Epidermal melanocyte (primary cell): ENCODE measurements around the gene PASK.

Experiments used
- DNase-seq: peaks from one replicate; pipeline ENCODE4 v3.0.0; 2011; ENCODE audit warnings: low spot score; ENCODE audit not compliant: insufficient read length

Gene PASK

GRCh38 chr2:241126771-241127202 lies 22.5 kb downstream of the PASK start:
- DNase-seq = no peak

GRCh38 chr2:241126201-241126611 lies 23.1 kb downstream of the PASK start:
- DNase-seq = no peak

- DNase-seq = no peak
Measured at GRCh38 chr2:241125626-241126025, 23.6 kb downstream of the PASK start.

DNA sequence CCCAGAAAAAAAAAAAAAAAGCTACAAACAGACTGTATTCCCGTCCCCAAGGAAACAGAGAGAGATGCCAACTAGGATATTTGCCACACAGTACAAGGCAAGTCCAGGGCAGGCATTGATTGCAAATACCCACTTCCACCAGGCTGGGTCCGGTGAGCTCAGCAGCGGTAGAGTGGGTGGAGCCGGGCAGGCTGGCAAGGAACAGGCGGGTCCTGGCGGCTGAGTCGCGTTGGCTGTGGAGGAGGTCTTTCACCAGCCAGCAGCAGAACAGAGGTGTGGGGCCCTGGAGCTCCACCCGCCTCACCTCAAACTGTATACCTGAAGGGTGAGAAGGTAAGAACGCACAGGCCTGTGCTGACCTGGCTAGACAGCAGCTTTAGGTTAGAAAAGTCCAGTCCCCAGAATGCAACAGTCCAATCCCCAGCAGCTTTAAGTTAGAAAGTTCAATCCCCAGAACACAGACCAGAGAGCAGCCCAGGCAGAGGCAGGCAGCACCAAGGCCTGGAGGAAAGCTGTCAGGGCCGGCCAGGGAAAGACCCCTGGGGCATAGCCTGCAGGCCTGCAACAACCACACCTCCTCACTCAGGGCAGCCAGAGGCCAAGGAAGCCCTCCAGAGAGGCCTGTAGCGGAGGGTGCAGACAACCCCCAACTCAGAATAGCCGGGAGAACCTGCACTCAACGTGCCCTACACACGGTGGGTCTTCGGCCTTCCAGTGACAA lies 25.3 kb downstream of the PASK start:
- DNase-seq = no peak

DNA sequence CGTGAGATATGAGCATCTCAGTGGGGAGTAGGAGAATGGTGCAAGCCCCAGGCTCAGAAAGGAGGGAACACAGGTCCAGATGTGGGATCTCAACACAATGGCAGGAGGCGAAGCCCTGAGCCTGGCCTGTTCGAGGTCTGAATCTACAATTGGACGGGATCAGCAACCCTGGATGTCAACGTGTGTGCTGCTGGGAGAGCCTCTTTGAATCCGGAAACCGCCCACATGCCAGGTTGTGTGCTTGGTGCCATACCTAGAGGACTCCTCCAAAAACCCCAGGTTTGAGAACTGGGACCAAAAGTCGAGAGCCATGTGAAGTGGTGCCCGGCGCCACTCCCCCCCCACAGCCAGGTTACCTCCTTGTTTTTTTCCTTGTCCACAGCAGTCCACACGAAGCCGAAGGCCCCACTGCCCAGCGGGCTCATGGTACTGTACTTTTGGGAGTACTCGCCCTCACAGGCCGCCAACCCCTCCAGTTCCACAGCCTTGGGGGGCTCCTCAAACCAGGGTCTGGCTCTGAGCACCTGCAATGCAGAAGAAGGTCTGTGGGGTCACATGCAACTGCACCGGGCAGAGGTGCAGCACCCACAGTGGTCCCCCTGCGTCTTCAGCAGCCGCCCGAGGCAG lies 26.8 kb downstream of the PASK start:
- DNase-seq = no peak

GRCh38 chr2:241121008-241121407 lies 28.3 kb downstream of the PASK start:
- no peak for DNase-seq

DNA sequence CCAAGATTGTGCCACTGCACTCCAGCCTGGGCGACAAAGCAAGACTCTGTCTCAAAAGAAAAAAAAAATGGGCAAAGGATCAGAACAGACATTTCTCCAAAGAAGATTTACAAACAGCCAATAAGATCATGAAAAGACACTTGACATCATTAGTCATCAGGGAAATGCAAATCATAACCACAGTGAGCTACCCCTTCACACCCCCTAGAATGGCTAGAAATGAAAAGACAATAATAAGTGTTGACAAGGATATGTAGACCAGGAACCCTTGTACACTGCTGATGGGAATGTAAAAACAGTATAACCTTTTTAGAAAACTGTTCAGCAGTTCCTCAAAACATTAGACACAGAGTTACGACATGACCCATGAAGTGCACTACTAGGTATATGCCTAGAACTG lies 28.8 kb downstream of the PASK start:
- DNase-seq = no peak

DNA sequence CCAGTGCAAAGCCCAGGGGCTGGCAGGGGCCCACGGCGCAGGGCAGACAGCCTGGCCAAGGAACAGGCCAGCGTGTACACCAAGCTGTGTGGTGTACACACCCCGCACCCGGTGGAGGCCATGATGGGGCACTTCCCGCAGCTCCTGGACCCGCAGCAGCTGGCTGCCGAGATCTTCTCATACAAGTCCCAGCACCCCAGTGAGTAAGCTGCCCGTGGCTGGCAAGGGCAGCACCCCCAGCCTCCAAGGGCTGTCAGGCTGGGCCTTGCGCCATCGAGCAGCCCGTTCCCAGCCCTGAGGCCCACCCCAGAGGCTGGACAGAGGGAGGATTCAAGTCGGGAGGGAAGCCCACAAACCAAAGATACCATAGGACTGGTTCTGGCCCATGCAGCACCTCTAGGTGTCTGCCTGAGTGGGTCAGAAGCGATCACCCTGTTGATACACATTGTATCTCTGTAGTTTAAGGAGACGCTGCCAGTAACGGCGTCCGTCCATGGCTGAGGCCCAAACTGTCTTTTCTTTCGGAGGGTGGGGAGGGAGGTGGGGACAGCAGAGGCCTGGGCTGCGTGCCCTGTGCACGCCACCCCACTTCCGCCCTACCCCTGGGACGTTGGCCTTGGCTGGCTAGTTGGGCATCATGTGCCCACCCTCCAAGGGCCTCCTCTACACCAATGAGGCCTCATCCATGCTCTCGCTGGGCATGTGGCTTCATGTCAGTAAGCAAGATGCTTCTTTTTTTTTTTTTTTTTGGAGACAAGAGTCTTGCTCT lies 30.4 kb downstream of the PASK start:
- DNase-seq = no peak

GRCh38 chr2:241116606-241117560 lies 32.4 kb downstream of the PASK start:
- DNase-seq = no peak

DNA sequence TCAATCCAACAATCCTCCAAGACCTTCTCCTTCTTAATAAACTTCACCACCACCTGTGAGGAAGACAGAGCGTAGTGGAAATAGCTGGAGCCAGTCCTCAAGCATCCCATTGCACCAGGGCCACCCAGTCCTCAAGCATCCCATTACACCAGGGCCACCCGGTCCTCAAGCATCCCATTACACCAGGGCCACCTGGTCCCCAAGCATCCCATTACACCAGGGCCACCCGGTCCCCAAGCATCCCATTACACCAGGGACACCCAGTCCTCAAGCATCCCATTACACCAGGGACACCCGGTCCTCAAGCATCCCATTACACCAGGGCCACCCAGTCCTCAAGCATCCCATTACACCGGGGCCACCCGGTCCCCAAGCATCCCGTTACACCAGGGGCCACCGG lies 33.9 kb downstream of the PASK start:
- no peak for DNase-seq

GRCh38 chr2:241114836-241115235 lies 34.4 kb downstream of the PASK start:
- no peak for DNase-seq

DNA sequence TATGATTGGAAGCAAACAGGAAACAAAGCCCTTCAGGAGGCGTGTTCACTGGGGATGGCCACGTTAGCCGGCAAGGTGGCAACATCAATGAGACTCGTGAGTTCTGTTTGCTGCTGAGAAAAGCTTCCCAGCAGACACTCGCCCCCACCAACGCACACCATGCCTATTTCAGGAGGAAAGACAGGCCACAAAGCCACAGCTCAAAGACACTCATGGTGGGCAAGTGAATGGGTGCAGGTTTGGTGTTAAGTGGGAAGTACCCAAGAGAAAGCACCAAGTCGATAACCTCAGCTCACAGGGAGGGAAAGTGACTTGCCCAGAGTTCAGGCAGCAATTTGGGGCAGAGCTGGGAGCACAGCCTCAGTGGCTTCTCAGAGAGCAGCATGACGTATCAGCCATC lies 36.7 kb downstream of the PASK start:
- no peak for DNase-seq

DNA sequence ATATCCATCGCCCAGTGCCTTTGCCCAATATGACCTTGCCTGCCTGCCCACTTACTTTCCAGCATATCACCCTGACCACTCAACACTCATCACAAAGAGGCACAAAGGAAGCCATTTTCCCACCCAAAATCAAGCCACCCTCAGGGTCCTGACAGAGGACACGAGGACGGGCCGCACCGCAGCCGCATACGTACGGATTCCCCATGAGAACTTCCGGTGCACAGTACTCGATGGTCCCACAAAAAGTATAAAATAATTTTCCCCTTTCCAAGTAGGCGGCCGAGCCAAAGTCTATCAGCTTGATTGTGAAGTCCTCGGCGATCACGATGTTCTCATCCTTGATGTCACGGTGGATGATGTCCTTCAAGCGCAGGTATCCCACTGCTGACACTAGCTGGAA lies 37.2 kb downstream of the PASK start:
- no peak for DNase-seq

DNA sequence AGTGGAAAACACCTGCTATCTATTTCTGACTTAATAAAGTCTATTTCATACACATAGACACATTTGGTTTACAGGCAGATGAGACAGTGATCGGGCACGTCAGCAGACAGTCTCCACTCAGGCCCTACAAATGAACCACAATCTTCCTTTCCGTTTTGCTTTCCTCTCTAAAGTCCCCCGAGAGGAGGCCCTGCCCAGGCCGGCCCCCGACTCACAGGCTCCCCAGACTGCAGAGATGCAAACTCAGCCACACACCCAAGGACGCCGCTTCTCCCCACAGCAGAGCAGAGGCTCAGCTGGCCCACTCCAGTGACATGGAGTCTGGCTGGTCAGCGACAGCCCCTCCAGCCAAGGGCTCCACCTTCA lies 37.8 kb downstream of the PASK start:
- no peak for DNase-seq

- DNase-seq = no peak
Measured at GRCh38 chr2:241110607-241111439, 38.4 kb downstream of the PASK start.

- DNase-seq = no peak
Measured at GRCh38 chr2:241110089-241110606, 39.1 kb downstream of the PASK start.

GRCh38 chr2:241109210-241110088 lies 39.8 kb downstream of the PASK start:
- no peak for DNase-seq

DNA sequence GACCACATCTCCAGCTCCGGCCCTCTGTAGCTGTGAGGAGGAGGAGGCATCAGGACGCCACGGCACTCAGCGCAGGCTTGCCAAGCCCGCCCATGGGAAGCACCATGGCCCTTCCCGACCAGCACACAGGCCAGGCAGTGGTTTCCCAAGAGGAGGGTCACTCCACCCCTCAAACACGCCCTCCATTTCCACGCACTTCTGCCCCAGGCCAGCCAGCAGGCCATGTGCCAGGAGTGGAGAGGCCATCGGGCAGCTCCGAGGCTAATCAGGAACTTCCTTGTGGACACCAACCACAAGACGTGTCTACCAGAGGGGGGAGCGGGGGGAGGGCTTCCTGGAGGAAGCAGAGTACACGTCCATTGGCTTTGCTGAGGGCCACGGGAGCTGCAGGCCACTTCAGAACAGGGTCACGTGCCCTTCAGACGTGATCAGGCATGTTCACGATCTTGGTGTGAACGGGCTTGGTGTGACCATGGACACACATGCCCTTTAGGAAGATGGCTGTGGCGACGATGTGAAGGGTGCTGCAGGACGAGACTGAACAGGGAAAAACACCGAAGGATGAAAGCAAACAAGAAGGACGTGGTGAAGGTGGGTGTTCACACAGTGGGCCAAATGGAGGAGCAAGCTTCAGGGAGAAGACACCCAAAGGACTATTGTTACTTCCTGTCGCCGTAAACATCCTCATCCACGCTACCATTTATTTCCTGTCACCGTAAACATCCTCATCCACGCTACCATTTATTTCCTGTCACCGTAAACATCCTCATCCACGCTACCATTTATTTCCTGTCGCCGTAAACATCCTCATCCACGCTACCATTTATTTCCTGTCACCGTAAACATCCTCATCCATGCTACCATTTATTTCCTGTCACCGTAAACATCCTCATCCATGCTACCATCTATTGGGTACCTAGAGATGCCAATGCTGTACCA lies 40.7 kb downstream of the PASK start:
- no peak for DNase-seq
